HCT116 (cell line): ENCODE results near the gene KLF16.

Source experiments
- RAD21 ChIP-seq: IDR thresholded peaks from 2 replicates; pipeline ENCODE4 v1.6.1; 2012; ENCODE audit warnings: low read depth, mild to moderate bottlenecking
- SP1 ChIP-seq: IDR thresholded peaks from 2 replicates; pipeline ENCODE4 v1.6.1; 2012; ENCODE audit warnings: low read depth
- TF ChIP-seq, protein P1 (sequence below): IDR thresholded peaks from 2 replicates; pipeline ENCODE4 v1.6.1; 2012
- TF ChIP-seq, protein P2 (sequence below), 3 experiments: fragments of 200-600 bp in 1 of 3; sonication (generic) in 1 of 3; IDR thresholded peaks in 2 of 3; conservative IDR thresholded peaks in 1 of 3; 2 replicates each; pipeline ENCODE4 v1.5.1; 2012 to 2017; ENCODE audit warnings: low read depth in 2 of 3, low read length in 2 of 3, antibody characterized with exemption in 1 of 3, borderline replicate concordance in 1 of 3, control low read depth in 1 of 3, mild to moderate bottlenecking in 1 of 3, mixed read lengths in 1 of 3, mixed run types in 1 of 3, moderate library complexity in 1 of 3; ENCODE audit not compliant: insufficient read depth in 1 of 3

DNA sequence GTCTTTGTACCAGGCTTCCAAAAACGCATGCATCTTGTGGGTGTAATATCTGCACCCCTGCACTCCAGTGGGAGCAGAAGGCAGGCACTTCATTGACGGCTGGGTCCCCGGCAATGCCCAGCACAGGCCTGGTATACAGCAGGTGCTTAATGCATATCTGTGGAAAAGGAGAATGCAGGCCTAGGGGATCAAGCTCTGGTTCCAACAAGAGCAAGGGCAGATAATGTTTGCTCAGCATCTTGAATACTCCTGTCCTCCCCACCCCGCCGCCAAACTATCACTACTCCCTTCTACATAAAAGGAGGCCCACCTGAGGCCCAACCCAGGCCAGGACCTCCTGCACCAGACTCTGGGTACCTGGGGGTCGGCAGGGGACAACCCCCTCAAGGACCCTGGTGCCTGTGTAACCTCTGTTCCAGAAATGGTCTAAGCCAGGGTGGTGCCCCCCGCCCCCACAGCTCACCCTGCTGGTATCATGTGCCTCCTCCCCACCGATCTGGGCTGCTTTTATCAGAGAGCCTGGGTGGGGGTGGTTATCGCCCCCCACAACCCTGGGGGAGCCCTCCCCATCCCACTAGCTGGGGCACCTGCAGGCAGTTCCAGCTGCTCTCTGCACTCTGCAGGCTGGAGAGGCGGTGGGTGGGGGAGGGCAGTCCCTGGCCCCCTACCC is 4.8 kb downstream of the KLF16 start:
- TF ChIP-seq SP1 (no peak), RAD21 (no peak)
- TF ChIP-seq, protein P1, sequence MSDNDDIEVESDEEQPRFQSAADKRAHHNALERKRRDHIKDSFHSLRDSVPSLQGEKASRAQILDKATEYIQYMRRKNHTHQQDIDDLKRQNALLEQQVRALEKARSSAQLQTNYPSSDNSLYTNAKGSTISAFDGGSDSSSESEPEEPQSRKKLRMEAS, result no peak
- TF ChIP-seq, protein P2, sequence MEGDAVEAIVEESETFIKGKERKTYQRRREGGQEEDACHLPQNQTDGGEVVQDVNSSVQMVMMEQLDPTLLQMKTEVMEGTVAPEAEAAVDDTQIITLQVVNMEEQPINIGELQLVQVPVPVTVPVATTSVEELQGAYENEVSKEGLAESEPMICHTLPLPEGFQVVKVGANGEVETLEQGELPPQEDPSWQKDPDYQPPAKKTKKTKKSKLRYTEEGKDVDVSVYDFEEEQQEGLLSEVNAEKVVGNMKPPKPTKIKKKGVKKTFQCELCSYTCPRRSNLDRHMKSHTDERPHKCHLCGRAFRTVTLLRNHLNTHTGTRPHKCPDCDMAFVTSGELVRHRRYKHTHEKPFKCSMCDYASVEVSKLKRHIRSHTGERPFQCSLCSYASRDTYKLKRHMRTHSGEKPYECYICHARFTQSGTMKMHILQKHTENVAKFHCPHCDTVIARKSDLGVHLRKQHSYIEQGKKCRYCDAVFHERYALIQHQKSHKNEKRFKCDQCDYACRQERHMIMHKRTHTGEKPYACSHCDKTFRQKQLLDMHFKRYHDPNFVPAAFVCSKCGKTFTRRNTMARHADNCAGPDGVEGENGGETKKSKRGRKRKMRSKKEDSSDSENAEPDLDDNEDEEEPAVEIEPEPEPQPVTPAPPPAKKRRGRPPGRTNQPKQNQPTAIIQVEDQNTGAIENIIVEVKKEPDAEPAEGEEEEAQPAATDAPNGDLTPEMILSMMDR (IDR thresholded peaks at IDR 0.05 in 2 of 3, conservative IDR thresholded peaks at IDR 0.05 in 1 of 3; ENCODE audit: borderline replicate concordance in 1 of 3, insufficient read depth in 1 of 3, low read depth in 2 of 3, low read length in 2 of 3), result no peak
